Measurements from ENCODE around the gene REM2. TPM values are rescaled to one million over a fixed set of nuclear protein-coding genes. Genes with fewer than 3 reads are reported as not detected.

The REM2 gene
- total RNA-seq, 1 donor from 2014 or later = 1.4 TPM

DNA sequence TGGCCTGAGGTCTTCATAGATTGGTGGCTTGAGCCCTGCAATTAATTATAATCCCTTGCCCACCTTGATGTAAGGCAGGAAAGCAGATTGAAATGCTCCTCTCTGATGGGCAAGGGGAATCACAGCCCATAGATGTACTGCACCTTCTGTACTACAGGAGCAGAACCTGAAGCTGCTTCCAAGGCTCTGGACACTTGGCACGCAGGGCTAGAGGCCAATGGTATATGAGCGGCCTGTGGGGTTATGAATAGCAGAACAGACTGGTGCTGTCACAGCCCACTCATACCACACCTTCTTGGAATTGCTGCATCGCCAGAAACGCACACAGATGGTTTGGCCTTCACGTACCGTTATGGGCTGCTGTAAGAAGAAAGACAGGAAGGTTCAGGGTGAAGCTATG, 37.7 kb downstream of the REM2 start:
- Mint-ChIP-seq H3K9me3 (no peaks in the 10 kb centered on the region), H3K27ac (no peak overlapping the region), H3K27me3 (no peaks in the 10 kb centered on the region), H3K4me3 (no peak overlapping the region), H3K4me1 (peaks cover 40% of the 10 kb centered on the region), H3K36me3 (ENCODE audit: low read depth) (peaks cover 80% of the 10 kb centered on the region)
- DNase-seq (no peak), ATAC-seq (ENCODE audit: low read depth) (no peak)
- TF ChIP-seq, protein P1, sequence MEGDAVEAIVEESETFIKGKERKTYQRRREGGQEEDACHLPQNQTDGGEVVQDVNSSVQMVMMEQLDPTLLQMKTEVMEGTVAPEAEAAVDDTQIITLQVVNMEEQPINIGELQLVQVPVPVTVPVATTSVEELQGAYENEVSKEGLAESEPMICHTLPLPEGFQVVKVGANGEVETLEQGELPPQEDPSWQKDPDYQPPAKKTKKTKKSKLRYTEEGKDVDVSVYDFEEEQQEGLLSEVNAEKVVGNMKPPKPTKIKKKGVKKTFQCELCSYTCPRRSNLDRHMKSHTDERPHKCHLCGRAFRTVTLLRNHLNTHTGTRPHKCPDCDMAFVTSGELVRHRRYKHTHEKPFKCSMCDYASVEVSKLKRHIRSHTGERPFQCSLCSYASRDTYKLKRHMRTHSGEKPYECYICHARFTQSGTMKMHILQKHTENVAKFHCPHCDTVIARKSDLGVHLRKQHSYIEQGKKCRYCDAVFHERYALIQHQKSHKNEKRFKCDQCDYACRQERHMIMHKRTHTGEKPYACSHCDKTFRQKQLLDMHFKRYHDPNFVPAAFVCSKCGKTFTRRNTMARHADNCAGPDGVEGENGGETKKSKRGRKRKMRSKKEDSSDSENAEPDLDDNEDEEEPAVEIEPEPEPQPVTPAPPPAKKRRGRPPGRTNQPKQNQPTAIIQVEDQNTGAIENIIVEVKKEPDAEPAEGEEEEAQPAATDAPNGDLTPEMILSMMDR (IDR thresholded peaks at IDR 0.05) = no peak
- intact Hi-C loops (cut with micrococcal nuclease) = loop anchor here (10.0 kb wide), 1 partner anchor 634 kb away; the partner anchor contains the start of genes THTPA and ZFHX2
- CTCF ChIA-PET = interaction anchor here (4.1 kb wide), 1 partner anchor 9 kb away, joined by 19 read pairs; the partner anchor contains the start of gene PRMT5
- POLR2A ChIA-PET = interaction anchor here (0.7 to 7.0 kb wide), 3 partner anchors 9 to 36 kb away, joined by 4 to 74 read pairs (median 47); partner anchors contain the start of genes HAUS4, PRMT5 and REM2

DNA sequence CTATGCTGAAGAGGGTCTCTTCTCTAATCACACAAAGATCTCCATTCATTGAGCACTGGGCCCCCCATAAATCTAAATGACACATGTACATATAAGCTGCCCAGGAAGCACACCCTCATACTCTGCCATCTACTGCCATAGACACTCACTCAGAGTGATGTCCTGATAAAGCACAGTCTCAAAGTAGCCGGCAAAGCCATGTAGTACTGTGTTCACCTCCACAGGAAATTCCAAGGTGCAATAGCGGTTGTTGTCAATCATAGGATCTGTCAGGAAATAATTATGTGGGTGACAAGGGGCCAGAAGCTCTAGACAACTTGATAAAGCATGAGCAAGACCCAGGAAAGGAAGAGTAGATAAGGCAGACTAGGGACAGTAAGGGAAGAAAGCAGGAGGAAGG, 39.3 kb downstream of the REM2 start:
- no peaks in the 10 kb centered on the region for H3K27me3 Mint-ChIP-seq
- CTCF ChIA-PET = no interaction called here
- POLR2A ChIA-PET = no interaction called here
- H3K9me3 Mint-ChIP-seq = no peaks in the 10 kb centered on the region
- no peak for DNase-seq
- ATAC-seq (ENCODE audit: low read depth) = no peak
- no peak overlapping the region for H3K4me3 Mint-ChIP-seq
- H3K27ac Mint-ChIP-seq = no peak overlapping the region
- TF ChIP-seq, protein P1 (IDR thresholded peaks at IDR 0.05) = no peak
- intact Hi-C loops (cut with micrococcal nuclease) = loop anchor here (10.0 kb wide), 1 partner anchor 633 kb away; the partner anchor contains the start of genes THTPA and ZFHX2
- H3K36me3 Mint-ChIP-seq (ENCODE audit: low read depth) = peaks cover 80% of the 10 kb centered on the region
- H3K4me1 Mint-ChIP-seq = peaks cover 34% of the 10 kb centered on the region

DNA sequence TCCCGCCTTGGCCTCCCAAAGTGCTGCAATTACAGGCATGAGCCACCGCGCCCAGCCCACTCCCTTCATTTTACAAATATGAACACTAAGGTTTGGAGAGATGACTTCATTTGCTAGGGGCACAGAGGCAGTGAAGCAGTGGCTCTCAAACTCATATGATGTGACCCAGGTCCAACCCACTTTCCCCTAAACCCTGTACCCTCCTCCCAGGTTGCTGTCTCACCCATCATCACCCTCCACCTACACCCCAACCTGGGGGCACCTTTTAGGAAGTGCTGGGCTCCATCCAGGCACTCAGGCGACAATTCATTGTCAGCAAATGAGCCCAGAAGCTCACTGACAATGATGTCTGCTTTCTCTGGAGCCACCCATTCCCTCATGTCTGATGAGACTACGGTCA, 40.7 kb downstream of the REM2 start:
- H3K36me3 Mint-ChIP-seq (ENCODE audit: low read depth) = peaks cover 70% of the 10 kb centered on the region
- no peaks in the 10 kb centered on the region for H3K9me3 Mint-ChIP-seq
- TF ChIP-seq, protein P1 (IDR thresholded peaks at IDR 0.05) = no peak
- no peaks in the 10 kb centered on the region for H3K27me3 Mint-ChIP-seq
- no peak for DNase-seq
- ChIA-PET POLR2A (interaction anchor here (0.7 to 1.3 kb wide), 2 partner anchors 21 to 335 kb away, joined by 3 to 4 read pairs; partner anchors contain the start of gene DAD1), CTCF (no interaction called here)
- intact Hi-C loops (cut with micrococcal nuclease) = loop anchor here (10.0 kb wide), 1 partner anchor 631 kb away; the partner anchor contains the start of genes THTPA and ZFHX2
- no peak for ATAC-seq (ENCODE audit: low read depth)
- H3K4me3 Mint-ChIP-seq = no peak overlapping the region
- peaks cover 24% of the 10 kb centered on the region for H3K4me1 Mint-ChIP-seq
- no peak overlapping the region for H3K27ac Mint-ChIP-seq

DNA sequence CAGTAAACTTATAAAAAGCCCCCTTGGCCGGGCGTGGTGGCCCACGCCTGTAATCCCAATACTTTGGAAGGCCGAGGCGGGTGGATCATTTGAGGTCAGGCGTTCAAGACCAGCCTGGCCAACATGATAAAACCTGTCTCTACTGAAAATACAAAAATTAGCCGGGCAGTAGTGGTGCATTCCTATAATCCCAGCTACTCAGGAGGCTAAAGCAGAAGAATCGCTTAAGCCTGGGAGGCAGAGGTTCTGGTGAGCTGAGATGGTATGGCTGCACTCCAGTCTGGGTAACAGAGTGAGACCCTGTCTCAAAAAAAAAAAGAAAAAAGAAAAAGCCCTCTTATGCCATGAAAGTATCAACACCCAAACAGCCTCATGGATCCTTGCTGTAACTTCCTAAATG, 42.5 kb downstream of the REM2 start:
- TF ChIP-seq, protein P1 (IDR thresholded peaks at IDR 0.05) = no peak
- no peaks in the 10 kb centered on the region for H3K9me3 Mint-ChIP-seq
- H3K4me1 Mint-ChIP-seq = peaks cover 9% of the 10 kb centered on the region
- no peak for ATAC-seq (ENCODE audit: low read depth)
- DNase-seq = no peak
- intact Hi-C loops (cut with micrococcal nuclease) = loop anchor here (10.0 kb wide), 1 partner anchor 629 kb away; the partner anchor contains the start of genes THTPA and ZFHX2
- no peak overlapping the region for H3K4me3 Mint-ChIP-seq
- peaks cover 56% of the 10 kb centered on the region for H3K36me3 Mint-ChIP-seq (ENCODE audit: low read depth)
- H3K27ac Mint-ChIP-seq = no peak overlapping the region
- no peaks in the 10 kb centered on the region for H3K27me3 Mint-ChIP-seq
- ChIA-PET POLR2A (no interaction called here), CTCF (no interaction called here)

DNA sequence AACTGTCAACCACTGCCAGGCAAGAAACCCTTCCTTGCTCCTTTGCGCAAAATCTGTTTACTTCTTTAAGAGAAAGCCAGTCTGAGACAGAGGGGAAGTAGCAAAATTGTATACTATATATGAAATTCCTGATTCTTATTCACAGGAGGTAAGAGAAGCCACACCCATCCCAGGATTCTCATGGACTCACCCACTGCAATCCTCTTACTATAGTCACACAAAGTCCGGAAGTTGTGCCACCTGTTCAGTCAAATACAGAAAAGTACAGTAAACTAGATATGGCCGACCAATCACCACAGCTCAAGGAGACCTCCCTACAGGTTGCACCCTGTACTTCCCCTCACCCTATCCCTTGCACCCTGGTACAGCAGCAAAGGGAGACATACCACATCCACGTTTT, 43.3 kb downstream of the REM2 start:
- Mint-ChIP-seq H3K9me3 (no peaks in the 10 kb centered on the region), H3K4me3 (no peak overlapping the region), H3K27me3 (no peaks in the 10 kb centered on the region), H3K27ac (peak overlapping the region; percentile 3), H3K36me3 (ENCODE audit: low read depth) (peaks cover 48% of the 10 kb centered on the region), H3K4me1 (peaks cover 9% of the 10 kb centered on the region)
- no peak for DNase-seq
- TF ChIP-seq, protein P1 (IDR thresholded peaks at IDR 0.05) = no peak
- ChIA-PET CTCF (no interaction called here), POLR2A (interaction anchor here (2.2 kb wide), 1 partner anchor 7 kb away, joined by 22 read pairs; the partner anchor contains the start of gene RBM23)
- intact Hi-C loops (cut with micrococcal nuclease) = loop anchor here (10.0 kb wide), 1 partner anchor 628 kb away; the partner anchor contains the start of genes THTPA and ZFHX2
- ATAC-seq (ENCODE audit: low read depth) = no peak

Measured in activated B cell treated with CpG ODN at 0.5 μM for 24 hours (primary cell).